ENCODE data around the gene CDC73. TPM values are rescaled to one million over a fixed set of nuclear protein-coding genes. Genes with fewer than 3 reads are reported as not detected.

The CDC73 gene
- total RNA-seq (10 to 100 TPM; 76.2 to 76.5 TPM), polyA plus RNA-seq (10 to 100 TPM; 10.7 to 30.2 TPM)
- long read RNA-seq, donor 1, full-length matches to known transcripts = 24 of 82 reads
- long read RNA-seq, donor 1, partial matches to known transcripts = 47 of 82 reads
- long read RNA-seq, donor 1, other reads (novel, unspliced or antisense) = 11 of 82 reads
- long read RNA-seq, donor 2, full-length matches to known transcripts = 18 of 35 reads
- long read RNA-seq, donor 2, partial matches to known transcripts = 8 of 35 reads
- long read RNA-seq, donor 2, other reads (novel, unspliced or antisense) = 9 of 35 reads

GRCh38 chr1:193121616-193122593 is at the start of gene CDC73:
Gene CDC73, plus strand, starts transcription at chr1:193122031. Its CDS starts 170 bp downstream, at chr1:193122201.
- ATAC-seq (ENCODE audit: low FRiP score) (peak; percentile 100), DNase-seq (peak; percentile 99 to 100)
- Histone ChIP-seq H3K27ac (ENCODE audit: low read depth in 1 of 2, low read length in 2 of 2) (peak within 1 kb of the TSS; percentile 53 to 68), H3K27me3 (ENCODE audit: control insufficient read depth in 1 of 2, insufficient read depth in 2 of 2, low read length in 1 of 2) (no peaks in the 10 kb centered on the region), H3K9me3 (ENCODE audit: control insufficient read depth, low read length) (no peaks in the 10 kb centered on the region), H3K36me3 (ENCODE audit: control insufficient read depth in 1 of 2, insufficient read depth in 2 of 2, low read length in 1 of 2) (peaks cover 0 to 4% of the 10 kb centered on the region in 2 donors), H3K4me3 (ENCODE audit: low read length in 2 of 2) (peak within 1 kb of the TSS; percentile 85 to 92), H3K4me1 (ENCODE audit: control insufficient read depth in 1 of 2, insufficient read depth in 2 of 2, low read length in 2 of 2) (peaks cover 0 to 5% of the 10 kb centered on the region in 2 donors)
- intact Hi-C loops (cut with DNase I) = loop anchor here (1.0 to 10.0 kb wide), 4 partner anchors 17 to 317 kb away; partner anchors contain the start of genes GLRX2 (in 2 of the 2), RGS2 (in 1 of the 2), RO60 (in 1 of the 2) and UCHL5 (in 1 of the 2)
- WGBS, 2 donors = 0 to 1% methylated on average over 69 to 85 of the region's 85 CpGs

- no peaks in the 10 kb centered on the region for H3K27me3 ChIP-seq (ENCODE audit: control insufficient read depth in 1 of 2, insufficient read depth in 2 of 2, low read length in 1 of 2)
- H3K36me3 ChIP-seq (ENCODE audit: control insufficient read depth in 1 of 2, insufficient read depth in 2 of 2, low read length in 1 of 2) = peaks cover 0 to 4% of the 10 kb centered on the region in 2 donors
- no peak for DNase-seq
- intact Hi-C loops (cut with DNase I) = no loop called here
- no peaks in the 10 kb centered on the region for H3K9me3 ChIP-seq (ENCODE audit: control insufficient read depth, low read length)
- no peak overlapping the region for H3K27ac ChIP-seq (ENCODE audit: low read depth in 1 of 2, low read length in 2 of 2)
- ATAC-seq (ENCODE audit: low FRiP score) = no peak
- no peaks in the 10 kb centered on the region for H3K4me1 ChIP-seq (ENCODE audit: control insufficient read depth in 1 of 2, insufficient read depth in 2 of 2, low read length in 2 of 2)
- no peak overlapping the region for H3K4me3 ChIP-seq (ENCODE audit: low read length in 2 of 2)
Measured at GRCh38 chr1:193077991-193078390, 43.8 kb upstream of the CDC73 start.

GRCh38 chr1:193079187-193079586 is 42.6 kb upstream of the CDC73 start:
- H3K36me3 ChIP-seq (ENCODE audit: control insufficient read depth in 1 of 2, insufficient read depth in 2 of 2, low read length in 1 of 2) = peaks cover 0 to 9% of the 10 kb centered on the region in 2 donors

DNA sequence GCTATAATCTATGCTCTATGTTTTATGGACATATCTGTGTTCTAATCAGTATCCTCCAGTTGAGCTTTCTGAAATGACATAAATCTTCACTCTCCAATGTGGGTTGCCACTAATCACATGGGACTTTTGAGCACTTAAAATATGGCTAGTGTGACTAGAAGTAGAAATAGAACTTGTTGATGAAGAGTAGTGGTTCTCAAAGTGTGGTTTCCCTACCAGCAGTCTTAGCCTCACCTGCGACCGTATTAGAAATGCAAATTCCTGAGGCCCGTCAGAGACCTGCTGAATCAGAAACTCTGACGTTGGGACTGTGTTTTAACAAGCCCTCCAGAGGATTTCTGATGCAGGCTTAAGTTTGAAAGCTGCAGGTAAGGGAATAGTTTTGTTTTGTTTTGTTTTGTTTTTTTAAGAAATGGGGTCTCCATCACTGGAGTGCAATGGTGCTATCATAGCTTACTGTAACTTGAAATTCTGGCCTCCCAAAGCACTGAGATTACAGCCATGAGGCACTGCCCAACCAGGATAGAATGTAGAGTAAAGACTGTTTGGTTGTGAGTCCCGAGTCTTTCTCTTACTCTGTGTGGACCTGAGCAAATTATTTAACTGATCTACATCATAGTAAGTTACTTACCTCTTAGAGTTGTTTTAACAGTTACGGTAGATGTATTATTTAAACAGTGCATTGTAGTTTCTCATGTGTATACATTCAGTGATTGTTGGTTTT is 38.3 kb upstream of the CDC73 start:
- WGBS, 2 donors = 88 to 89% methylated on average over 6 of the region's 6 CpGs
- no peaks in the 10 kb centered on the region for H3K27me3 ChIP-seq (ENCODE audit: control insufficient read depth in 1 of 2, insufficient read depth in 2 of 2, low read length in 1 of 2)
- H3K36me3 ChIP-seq (ENCODE audit: control insufficient read depth in 1 of 2, insufficient read depth in 2 of 2, low read length in 1 of 2) = peaks cover 0 to 7% of the 10 kb centered on the region in 2 donors
- no peaks in the 10 kb centered on the region for H3K9me3 ChIP-seq (ENCODE audit: control insufficient read depth, low read length)
- DNase-seq (no peak), ATAC-seq (ENCODE audit: low FRiP score) (no peak)
- H3K27ac ChIP-seq (ENCODE audit: low read depth in 1 of 2, low read length in 2 of 2) = no peak overlapping the region
- H3K4me1 ChIP-seq (ENCODE audit: control insufficient read depth in 1 of 2, insufficient read depth in 2 of 2, low read length in 2 of 2) = no peaks in the 10 kb centered on the region
- intact Hi-C loops (cut with DNase I) = no loop called here
- H3K4me3 ChIP-seq (ENCODE audit: low read length in 2 of 2) = no peak overlapping the region

More at GRCh38 chr1:193079187-193079586, 42.6 kb upstream of the CDC73 start:
- intact Hi-C loops (cut with DNase I) = no loop called here
- ATAC-seq (ENCODE audit: low FRiP score) = no peak
- Histone ChIP-seq H3K27me3 (ENCODE audit: control insufficient read depth in 1 of 2, insufficient read depth in 2 of 2, low read length in 1 of 2) (no peaks in the 10 kb centered on the region), H3K9me3 (ENCODE audit: control insufficient read depth, low read length) (no peaks in the 10 kb centered on the region), H3K27ac (ENCODE audit: low read depth in 1 of 2, low read length in 2 of 2) (no peak overlapping the region), H3K4me3 (ENCODE audit: low read length in 2 of 2) (no peak overlapping the region), H3K4me1 (ENCODE audit: control insufficient read depth in 1 of 2, insufficient read depth in 2 of 2, low read length in 2 of 2) (no peaks in the 10 kb centered on the region)
- 92 to 95% methylated on average over 3 of the region's 3 CpGs for WGBS, 2 donors
- no peak for DNase-seq

- 24 to 40% methylated on average over 1 of the region's 1 CpG for WGBS, 2 donors
- no peak for ATAC-seq (ENCODE audit: low FRiP score)
- Histone ChIP-seq H3K4me1 (ENCODE audit: control insufficient read depth in 1 of 2, insufficient read depth in 2 of 2, low read length in 2 of 2) (no peaks in the 10 kb centered on the region), H3K27ac (ENCODE audit: low read depth in 1 of 2, low read length in 2 of 2) (no peak overlapping the region), H3K4me3 (ENCODE audit: low read length in 2 of 2) (no peak overlapping the region), H3K27me3 (ENCODE audit: control insufficient read depth in 1 of 2, insufficient read depth in 2 of 2, low read length in 1 of 2) (no peaks in the 10 kb centered on the region), H3K36me3 (ENCODE audit: control insufficient read depth in 1 of 2, insufficient read depth in 2 of 2, low read length in 1 of 2) (peaks cover 0 to 7% of the 10 kb centered on the region in 2 donors), H3K9me3 (ENCODE audit: control insufficient read depth, low read length) (no peaks in the 10 kb centered on the region)
- intact Hi-C loops (cut with DNase I) = no loop called here
- no peak for DNase-seq
Measured at GRCh38 chr1:193085263-193085662, 36.6 kb upstream of the CDC73 start.

DNA sequence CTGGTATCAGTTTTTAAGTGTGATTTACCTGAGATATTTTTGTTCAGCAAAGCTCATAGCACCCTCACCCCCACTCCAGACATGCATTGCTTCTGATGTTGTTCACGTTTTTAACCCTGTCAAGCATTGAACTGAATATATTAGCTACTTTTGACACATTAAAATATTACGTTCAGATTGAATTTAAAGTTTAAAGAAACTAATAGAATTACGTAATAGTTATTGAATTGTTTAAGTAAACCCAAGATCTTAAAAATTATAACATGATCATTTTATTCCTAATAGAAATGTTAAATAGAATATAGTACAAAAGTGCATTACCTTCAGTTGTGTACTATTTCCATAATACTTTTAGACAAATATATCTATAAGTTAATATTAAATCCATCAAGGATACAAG is 35.5 kb upstream of the CDC73 start:
- Histone ChIP-seq H3K36me3 (ENCODE audit: control insufficient read depth in 1 of 2, insufficient read depth in 2 of 2, low read length in 1 of 2) (peaks cover 0 to 7% of the 10 kb centered on the region in 2 donors), H3K27me3 (ENCODE audit: control insufficient read depth in 1 of 2, insufficient read depth in 2 of 2, low read length in 1 of 2) (no peaks in the 10 kb centered on the region), H3K9me3 (ENCODE audit: control insufficient read depth, low read length) (no peaks in the 10 kb centered on the region), H3K4me3 (ENCODE audit: low read length in 2 of 2) (no peak overlapping the region), H3K27ac (ENCODE audit: low read depth in 1 of 2, low read length in 2 of 2) (no peak overlapping the region), H3K4me1 (ENCODE audit: control insufficient read depth in 1 of 2, insufficient read depth in 2 of 2, low read length in 2 of 2) (no peaks in the 10 kb centered on the region)
- ATAC-seq (ENCODE audit: low FRiP score) (no peak), DNase-seq (no peak)
- intact Hi-C loops (cut with DNase I) = no loop called here
- WGBS, 2 donors = 85 to 88% methylated on average over 3 of the region's 3 CpGs

DNA sequence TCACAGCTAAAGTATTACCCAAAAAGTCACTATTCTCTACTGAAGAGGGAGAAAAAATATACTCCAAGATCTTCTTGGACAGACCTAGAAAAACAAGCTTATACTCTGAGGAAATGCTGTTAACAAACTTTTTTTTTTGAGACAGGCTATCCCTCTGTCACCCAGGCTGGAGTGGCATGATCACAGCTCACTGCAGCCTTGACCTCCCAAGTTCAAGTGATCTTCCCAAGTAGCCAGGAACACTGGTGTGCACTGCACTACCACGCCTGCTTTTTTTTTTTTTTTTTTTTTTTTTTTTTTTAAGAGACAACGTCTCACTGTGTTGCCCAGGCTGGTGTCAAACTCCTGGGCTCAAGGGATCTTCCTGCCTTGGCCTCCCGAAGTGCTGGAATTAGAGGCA is 33.9 kb upstream of the CDC73 start:
- ATAC-seq (ENCODE audit: low FRiP score) (no peak), DNase-seq (no peak)
- 28 to 44% methylated on average over 3 of the region's 3 CpGs for WGBS, 2 donors
- Histone ChIP-seq H3K4me3 (ENCODE audit: low read length in 2 of 2) (no peak overlapping the region), H3K27me3 (ENCODE audit: control insufficient read depth in 1 of 2, insufficient read depth in 2 of 2, low read length in 1 of 2) (no peaks in the 10 kb centered on the region), H3K9me3 (ENCODE audit: control insufficient read depth, low read length) (no peaks in the 10 kb centered on the region), H3K36me3 (ENCODE audit: control insufficient read depth in 1 of 2, insufficient read depth in 2 of 2, low read length in 1 of 2) (peaks cover 0 to 4% of the 10 kb centered on the region in 2 donors), H3K4me1 (ENCODE audit: control insufficient read depth in 1 of 2, insufficient read depth in 2 of 2, low read length in 2 of 2) (no peaks in the 10 kb centered on the region), H3K27ac (ENCODE audit: low read depth in 1 of 2, low read length in 2 of 2) (no peak overlapping the region)
- intact Hi-C loops (cut with DNase I) = no loop called here

GRCh38 chr1:193090865-193091264 is 31.0 kb upstream of the CDC73 start:
- peaks cover 0 to 2% of the 10 kb centered on the region in 2 donors for H3K36me3 ChIP-seq (ENCODE audit: control insufficient read depth in 1 of 2, insufficient read depth in 2 of 2, low read length in 1 of 2)
- no peak for ATAC-seq (ENCODE audit: low FRiP score)

More at GRCh38 chr1:193090865-193091264, 31.0 kb upstream of the CDC73 start:
- intact Hi-C loops (cut with DNase I) = loop anchor here in 1 of 2 donors (5.0 kb wide), 1 partner anchor 36 kb away; no protein-coding TSS in a partner anchor
- DNase-seq = no peak
- no peaks in the 10 kb centered on the region for H3K4me1 ChIP-seq (ENCODE audit: control insufficient read depth in 1 of 2, insufficient read depth in 2 of 2, low read length in 2 of 2)
- no peak overlapping the region for H3K27ac ChIP-seq (ENCODE audit: low read depth in 1 of 2, low read length in 2 of 2)
- H3K9me3 ChIP-seq (ENCODE audit: control insufficient read depth, low read length) = no peaks in the 10 kb centered on the region
- no peak overlapping the region for H3K4me3 ChIP-seq (ENCODE audit: low read length in 2 of 2)
- 5 to 30% methylated on average over 1 of the region's 1 CpG for WGBS, 2 donors
- no peaks in the 10 kb centered on the region for H3K27me3 ChIP-seq (ENCODE audit: control insufficient read depth in 1 of 2, insufficient read depth in 2 of 2, low read length in 1 of 2)
